SIG-M5 treated with dmso at 0.1 percent for 504 hours (cell line): ENCODE data around the gene ZDHHC3.

ENCODE experiments used
- DNase-seq: peaks from one replicate; lab custom pipeline; 2025; ENCODE audit not compliant: unreplicated experiment; lab: John Stamatoyannopoulos, UW

ZDHHC3 gene

DNA sequence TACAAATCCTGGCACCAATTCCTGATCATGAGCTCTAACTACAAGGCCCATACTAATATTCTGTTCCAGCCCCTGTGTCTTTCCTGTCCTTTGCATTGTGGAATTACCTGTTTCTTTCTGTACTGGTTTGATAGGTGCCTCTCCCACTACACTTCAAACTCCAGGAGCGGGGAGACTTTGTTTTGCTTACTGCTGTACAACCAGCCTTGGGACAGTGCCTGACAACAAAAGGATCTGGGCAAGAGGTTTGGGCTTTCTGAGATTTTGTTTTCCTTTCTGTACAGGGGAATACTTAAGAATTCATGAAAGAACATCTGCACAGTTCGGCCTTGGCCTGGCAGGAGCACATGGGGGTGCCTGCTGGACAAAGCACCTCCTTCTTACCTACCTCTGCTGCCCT lies 45.1 kb downstream of the ZDHHC3 start:
- no peak for DNase-seq

DNA sequence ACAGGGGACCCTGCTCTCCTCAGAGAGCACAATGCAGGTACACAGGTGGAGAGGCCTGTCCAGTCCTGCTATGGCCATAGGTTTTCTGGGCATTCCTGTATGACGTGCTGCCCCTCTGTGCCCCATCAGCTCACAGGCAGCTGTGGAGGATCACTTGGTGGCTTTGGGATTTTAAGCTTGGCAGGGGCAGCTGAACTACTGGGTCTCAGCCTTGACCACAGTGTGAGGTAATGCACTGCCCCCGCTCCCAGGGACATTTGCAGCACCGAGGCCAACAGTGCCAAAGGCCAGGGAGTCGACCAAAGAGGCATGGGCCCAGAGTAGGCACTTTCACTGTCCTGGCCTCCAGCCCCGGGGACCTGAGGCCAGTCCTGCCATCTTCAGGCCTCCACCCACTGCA lies 46.2 kb downstream of the ZDHHC3 start:
- DNase-seq: no peak

DNA sequence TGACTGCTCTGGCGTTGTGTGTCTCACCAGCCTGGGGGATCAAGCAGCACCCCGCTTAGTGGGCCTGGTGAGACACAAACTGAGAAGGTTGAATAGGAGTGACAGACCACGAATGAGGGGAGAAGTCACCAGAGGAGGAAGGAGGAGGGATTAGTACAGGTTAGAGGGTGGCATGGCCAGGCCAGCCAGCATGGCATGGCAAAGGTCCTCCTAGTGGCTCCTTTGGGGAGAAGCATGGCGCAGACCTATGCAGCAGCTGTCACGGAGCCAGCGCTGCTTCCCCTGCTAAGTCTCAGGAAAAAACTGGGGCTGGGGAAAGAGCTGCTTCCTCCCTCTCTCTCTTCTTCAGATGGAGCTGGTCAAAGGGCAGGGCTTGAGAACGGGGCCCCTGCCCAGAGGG lies 48.6 kb downstream of the ZDHHC3 start:
- DNase-seq: no peak

DNA sequence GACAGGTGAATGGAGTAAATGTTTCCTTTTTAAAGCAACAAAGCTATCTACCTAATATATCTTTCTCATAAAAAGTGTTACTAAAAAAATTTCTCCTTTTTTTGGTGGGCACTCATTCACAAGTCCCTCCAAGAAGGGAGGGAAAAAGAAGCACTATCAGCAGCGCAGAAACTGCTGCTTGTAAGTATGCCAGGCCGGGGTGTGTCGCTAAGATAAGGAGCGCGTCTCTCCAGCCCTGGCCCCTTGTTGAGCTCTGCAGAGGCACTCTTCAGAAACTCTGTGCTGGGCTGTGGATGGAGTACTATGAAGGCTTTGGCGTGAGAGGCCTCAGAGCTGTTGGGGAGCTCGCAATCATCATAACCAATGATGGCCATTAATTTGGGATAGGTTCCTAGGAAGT lies 49.1 kb downstream of the ZDHHC3 start:
- no peak for DNase-seq

DNA sequence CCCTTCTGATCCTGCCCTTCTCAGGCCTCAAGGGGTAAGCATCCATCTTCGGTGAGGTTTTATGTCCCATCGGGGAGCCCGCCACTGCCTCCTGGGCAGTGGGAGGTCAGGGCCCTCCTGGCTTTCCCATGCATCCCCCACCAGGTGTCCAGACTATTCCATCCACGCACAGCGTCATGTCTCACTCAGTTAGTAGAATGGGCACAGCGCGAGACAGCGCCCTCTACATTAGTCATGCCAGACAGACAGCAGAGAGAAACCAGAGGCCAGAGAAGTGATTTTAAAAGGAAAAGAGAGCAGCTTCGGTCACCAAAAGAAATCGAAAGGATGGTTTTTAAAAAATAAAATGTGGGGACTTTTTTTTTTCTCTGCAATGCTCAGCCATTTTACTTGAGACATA lies 49.8 kb downstream of the ZDHHC3 start:
- DNase-seq: no peak

DNA sequence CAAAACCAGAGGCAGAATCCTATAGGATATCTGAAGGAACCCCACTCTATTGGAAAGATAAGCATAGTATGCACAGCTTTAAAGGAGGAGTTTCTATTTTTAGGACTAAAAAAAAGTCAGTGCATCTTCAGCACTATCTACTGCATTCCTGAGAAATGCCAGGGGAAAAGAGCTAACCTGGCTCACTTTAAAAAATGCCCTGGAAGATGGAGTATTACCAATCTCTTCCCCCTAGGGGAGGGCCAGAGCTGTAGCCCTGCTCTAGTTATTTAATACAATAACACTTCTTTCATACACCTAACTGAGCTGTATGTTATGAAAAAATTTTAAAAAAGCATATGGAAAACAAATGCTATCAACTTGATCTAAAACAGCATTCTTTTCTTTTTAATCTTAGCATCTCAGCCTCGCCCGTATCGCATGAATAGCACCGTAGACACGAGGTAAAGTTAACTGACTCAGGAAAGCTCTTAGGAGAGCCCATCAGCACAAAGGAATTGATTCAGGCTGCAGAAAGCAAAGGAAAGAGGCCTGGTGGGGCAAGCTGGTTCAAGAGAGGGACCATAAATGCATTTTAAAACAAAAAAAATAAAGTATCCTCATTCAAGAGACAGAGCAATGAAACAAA lies 51.4 kb downstream of the ZDHHC3 start:
- no peak for DNase-seq

DNA sequence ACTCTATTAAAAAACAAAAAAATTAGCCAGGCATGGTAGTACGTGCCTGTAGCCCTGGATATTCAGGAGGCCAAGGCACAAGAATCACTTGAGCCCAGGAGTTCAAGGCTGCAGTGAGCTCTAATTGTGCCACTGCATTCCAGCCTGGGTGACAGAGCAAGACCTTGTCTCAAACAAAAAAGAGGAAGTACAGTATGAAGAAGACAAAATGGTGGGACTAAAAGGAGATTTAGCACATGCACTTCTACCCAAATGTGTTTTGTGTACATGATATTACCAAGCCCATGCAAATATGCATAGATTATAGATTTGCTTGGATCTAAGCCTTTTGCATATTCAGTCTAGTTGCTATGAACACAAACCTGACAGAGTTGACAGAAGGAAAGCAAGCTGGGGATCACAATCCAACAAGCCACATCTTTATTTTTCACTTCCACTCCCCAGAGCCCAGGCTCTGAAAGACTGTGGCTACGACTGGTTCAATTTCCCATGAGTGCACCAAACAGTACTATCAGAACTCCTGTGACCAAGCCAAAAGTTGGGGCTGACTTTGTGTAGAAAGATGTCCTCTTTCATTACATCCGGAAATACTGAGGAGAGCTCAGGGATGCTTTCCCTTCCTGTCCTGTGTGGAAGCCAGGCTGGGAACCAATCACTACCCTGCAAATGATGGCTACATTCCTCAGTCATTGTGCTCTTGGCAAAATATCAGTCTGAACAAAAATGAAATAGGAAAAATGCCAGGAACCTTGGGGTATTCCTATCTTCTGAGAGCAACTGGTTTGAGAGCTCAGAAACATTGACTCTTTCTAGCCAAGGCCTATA lies 52.1 kb downstream of the ZDHHC3 start:
- DNase-seq: peak; percentile 51

DNA sequence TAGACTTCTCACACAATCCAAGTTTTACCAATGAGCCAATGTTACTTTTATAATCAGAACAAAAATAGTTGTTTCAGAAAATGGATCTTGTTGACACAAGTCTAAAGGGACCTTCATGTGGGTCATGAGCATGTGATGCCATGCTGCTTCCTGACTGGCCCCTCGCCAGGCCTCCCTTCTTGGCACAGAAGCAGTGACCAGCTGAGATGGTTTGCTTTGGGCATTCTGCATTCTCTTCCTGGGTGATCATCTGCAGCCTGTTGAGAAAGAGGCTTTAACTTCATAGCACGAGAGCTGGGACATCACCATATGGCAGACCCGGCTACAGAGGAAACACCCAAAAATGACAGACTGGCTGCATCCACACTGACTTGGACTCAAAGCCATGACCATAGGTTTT lies 55.9 kb downstream of the ZDHHC3 start:
- no peak for DNase-seq

DNA sequence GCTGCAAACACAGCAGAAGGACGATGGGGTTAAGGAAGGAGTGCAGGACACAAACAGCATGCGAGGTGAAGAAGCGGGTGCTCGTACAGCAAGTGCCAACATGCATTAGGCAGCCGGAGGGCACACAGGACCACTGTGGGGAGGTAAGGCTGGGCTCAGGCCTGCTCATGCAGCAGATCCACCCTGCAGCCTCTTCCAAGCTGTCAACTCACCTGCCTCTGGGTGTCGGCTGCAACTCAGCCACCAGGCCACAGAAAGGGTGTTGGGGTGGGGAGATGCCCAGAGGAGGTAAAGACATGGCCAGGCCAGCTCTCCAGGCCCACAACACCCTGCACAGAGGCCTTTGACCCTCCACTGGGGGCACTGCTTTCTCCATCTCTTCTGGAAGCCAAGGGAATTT lies 57.4 kb downstream of the ZDHHC3 start:
- DNase-seq: no peak

DNA sequence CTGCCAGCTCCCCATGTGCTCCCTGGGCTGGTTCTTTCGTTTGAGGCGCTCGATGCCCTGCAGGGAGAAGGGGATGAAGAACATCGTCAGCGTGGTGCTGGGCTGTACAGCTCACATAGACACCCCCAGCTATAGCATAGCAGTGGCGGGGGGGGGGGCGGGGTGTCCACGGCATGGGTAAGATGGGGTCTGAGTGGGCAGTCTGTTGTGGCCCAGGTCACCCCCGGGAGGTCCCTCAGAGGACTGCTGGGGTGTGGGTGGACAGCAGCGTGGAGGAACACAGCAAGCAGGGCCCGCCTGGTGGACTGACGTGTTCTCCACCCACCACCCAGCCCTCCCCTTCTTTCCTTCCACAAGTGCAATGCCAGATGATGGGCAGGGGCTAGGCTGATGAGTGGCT lies 57.9 kb downstream of the ZDHHC3 start:
- DNase-seq: no peak

DNA sequence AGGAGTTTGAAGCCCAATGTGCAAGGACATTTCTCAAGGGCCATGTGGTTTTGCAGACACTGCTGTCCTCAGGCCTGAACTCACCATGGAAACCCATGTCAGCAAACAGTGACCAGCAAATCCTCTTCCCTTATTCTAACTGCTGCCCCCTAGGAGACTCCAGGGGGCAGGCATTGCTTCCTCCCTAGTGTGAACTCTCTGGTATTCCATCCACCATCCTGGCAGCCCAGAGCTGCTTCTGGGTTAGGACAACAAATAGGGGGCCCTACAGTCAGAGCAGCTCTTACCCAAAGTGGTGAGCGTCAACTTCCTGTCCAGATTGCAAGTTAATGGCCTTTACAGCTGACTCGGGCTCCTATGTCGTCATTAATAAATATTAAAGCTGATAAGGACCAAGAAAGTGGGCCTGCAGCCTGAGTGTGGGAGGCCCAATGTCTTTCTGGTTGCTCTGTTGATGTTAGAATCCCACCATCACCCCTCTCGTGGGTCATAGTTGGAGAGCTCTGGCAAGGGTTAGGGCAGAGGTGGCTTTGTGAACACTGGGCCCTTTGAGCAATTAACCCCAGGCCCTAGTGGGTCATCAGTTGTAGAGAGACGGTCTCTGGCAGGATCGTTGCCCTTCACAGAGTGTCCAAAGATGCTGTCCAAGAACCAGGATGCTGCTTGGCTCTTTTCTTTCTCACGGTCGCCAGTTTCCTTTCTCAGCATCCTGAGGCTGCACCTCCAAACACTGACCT lies 60.1 kb downstream of the ZDHHC3 start:
- no peak for DNase-seq

DNA sequence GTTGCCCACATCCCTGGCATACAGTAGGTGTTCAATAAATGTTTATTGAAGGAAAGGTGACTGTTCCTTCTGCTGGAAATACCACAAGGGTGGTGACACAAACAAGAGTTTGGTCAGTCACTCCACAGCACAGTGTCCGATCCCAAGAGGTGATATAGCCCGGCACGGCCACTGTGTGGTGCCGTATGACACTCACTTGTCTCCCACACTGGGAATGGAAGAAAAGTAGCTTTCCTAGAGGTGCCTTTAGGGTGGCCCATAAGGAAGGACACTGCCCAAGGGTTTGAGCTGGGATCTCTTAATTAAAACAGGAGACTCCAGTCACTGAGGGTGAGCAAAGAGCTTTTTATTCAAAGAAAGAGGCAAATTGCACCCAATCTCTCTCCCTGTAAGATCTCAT lies 61.0 kb downstream of the ZDHHC3 start:
- DNase-seq: no peak

DNA sequence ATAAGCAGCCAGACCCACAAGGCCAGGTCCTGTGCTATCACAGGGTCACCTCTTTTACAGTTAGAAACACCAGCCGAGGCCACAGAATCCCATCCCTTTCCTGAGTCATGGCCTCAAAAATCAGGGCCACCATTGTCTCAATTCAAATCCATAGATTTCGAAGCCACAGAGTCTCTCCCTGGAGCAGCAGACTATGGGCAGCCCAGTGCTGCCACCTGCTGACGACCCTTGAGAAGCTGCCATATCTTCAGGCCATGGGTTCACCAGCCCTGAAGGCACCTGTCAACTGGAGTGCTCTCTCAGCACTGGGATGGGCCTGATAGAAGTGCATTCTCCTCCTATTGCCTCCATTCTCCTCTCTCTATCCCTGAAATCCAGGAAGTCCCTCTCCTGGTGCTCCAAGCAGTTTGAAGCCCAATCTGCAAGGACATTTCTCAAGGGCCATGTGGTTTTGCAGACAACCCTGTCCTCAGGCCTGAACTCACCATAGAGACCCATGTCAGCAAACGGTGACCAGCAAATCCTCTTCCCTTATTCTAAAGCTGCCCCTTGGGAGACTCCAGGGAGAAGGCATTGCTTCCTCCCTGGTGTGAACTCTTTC lies 62.0 kb downstream of the ZDHHC3 start:
- peak; percentile 51 for DNase-seq

DNA sequence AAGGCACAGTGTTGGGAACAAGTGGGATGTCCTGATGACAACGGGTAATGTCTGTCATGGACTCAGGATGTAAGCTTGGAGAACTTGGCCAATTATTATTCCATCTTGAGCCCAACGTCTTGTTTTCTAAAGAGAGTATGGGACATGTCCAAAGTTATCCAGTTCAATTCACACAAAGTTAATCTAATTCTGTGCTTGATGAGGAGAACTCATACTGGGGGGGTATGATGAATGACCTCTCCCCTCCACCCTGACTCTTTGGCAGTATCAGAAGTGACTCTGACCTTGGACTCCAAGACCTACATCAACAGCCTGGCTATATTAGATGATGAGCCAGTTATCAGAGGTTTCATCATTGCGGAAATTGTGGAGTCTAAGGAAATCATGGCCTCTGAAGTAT lies 65.3 kb downstream of the ZDHHC3 start:
- no peak for DNase-seq

DNA sequence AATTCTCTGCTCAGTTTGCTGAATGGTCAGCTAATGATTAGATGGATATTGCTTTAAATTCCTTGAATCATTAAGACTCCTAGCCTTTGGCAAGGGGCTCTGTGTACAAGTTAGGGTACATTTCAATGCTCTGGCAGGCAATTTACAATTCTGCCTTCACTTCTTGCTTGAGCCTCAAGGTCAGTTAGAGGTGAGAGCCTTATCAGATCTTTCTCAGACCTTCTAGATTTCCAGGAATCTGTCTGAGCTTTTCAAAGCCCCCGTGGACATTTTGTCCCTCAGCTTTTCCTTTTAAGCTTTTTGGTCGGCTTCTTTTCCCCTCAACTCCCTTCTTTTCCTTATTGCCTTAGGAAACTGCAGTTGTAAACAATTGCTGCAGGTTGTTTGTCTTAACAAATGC lies 66.9 kb downstream of the ZDHHC3 start:
- no peak for DNase-seq

DNA sequence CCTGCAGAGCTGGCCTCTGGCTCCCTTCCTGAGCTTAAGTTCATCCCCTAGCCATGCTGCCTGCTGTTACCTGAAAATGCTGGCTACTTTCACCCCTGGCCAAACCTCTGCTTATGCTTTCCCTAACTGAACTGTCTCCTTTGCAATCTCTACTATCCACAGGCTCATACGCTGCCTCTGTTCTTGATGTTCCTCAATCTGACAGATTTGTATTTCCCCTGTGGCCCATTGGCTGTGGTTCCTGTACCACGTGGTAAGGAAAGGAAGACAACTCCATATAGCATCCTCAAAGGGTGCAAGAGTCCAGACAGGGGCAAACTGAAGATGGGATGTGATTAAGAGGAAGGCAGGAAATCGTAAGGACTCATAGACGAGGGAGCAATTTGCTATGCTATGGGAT lies 68.4 kb downstream of the ZDHHC3 start:
- no peak for DNase-seq

DNA sequence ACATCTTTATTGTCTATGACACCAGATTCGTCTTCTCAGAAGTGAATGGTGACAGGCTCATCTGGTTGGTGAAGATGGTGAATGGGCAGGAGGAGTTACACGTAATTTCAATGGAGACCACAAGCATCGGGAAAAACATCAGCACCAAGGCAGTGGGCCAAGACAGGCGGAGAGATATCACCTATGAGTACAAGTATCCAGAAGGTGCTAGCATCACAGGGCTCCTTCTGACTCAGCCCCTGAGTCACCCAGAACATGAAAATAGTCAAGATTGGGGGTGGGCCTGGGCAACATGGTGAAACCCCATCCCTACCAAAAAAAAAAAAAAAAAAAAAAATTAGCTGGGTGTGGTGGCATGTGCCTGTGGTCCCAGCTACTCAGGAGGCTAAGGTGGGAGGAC lies 69.0 kb downstream of the ZDHHC3 start:
- no peak for DNase-seq

DNA sequence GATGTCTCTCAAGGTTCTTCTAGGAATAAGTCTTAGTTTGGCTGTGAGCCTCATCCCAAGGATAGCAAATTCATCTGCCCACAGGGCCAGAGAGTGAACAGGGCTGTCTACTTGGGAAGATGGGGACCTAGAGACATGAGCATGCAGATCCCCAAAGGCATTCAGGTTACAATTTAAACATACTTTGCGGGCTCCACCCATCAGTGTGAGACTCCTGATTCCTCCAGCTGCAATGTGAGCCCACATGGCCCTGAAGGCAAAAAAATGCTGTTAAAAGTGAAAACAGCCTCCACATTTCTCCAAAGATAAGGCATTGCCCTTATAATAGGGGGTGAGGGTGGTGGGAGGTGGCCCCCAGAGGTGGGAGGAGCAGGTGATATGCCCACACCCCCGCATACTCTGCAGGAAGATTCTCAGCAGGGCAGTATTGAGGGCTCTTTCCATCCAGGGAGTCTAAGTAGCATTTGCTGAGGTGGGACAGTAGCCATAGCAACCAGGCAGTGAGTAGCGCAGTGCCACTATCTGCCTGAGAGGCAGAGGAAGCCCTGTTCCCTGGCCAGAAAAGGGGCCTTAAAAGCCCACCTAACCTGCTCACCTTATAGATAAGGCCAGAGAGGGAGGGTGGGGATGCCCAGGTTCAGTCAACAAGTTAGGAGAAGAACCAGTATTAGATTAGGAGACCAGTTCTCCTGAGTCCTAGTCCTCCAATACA lies 70.4 kb downstream of the ZDHHC3 start:
- no peak for DNase-seq

DNA sequence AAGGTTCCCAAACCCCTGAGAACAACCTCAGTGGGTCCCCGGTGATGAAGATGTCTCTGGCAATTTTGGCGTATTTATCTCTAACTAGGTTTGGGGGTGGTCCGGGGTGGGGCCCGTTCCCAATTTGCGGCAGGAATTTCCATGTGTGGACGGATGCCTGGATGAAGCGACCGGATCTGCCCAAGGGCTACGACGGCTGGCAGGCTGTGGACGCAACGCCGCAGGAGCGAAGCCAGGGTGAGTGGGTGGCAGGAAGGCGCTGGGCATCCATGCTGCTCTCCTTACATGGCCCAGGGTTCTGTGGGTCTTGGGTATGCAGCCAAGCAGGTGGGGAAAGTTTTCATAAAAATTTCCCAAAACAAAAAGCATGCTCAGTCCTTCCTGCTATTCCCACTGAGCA lies 72.2 kb downstream of the ZDHHC3 start:
- DNase-seq: no peak

DNA sequence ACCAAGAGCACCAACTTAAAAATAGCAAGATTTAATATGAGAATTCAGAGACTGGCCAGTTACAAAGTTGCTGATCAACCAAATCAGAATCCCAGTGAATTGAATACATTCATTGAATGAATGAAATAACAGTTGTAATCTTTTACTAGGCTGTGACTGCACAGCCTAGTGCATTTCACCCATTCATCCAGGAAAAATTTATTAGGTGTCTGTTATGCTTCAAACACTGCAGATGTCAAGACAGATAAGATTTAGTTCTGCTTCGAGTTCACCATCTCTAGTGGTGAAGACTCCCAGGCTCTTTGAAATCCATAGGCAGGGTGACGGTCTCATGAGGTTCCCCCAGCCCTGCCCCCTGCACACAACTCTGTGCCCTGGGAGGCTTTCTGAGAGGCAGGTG lies 72.7 kb downstream of the ZDHHC3 start:
- DNase-seq: no peak

DNA sequence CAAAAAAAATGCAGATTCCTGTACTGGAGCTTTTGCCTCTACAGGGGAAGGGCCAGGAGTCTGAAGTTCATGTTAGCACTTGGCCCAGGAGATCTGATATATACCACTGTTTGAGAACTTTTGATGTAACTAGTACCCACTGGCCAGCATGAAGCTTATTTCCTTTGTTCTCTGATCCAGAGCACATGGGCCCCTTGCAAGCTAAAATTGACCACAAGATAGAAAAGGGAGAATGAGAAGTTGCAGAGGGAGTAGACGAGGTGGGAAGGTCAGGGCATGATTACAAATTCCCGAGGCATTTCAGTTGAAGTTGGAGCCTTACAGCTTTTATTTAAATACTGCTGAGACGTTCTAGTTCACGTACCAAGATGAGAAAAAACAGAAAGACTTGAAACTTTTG lies 73.3 kb downstream of the ZDHHC3 start:
- DNase-seq: no peak
